A549 (cell line): ENCODE measurements around the gene PAQR7. TPM values are rescaled to one million over a fixed set of nuclear protein-coding genes. Genes with fewer than 3 reads are reported as not detected.

Experiments
- ATAC-seq, 2 experiments: fragments of 200-7000 bp in 1 of 2; fragments of >200 bp in 1 of 2; cut with Nextera tagmentation in 1 of 2; cut with Tn5 transposase in 1 of 2; 3 replicates each; pipeline versions ENCODE4 v1.8.0 to v1.9.1; 2018 to 2020; ENCODE audit warnings: mild to moderate bottlenecking in 1 of 2, moderate library complexity in 1 of 2
- CTCF ChIA-PET: fragments of 300-600 bp; sonication (Branson Sonifier 250); formaldehyde crosslinking; extraction: SDS; loops from one replicate; lab custom pipeline; 2021; ENCODE audit warnings: antibody characterized with exemption, inconsistent platforms; lab: Yijun Ruan, JAX
- POLR2A ChIA-PET: fragments of 350-600 bp; formaldehyde crosslinking; extraction: SDS; loops from one replicate; lab custom pipeline; 2021; ENCODE audit warnings: antibody characterized with exemption, inconsistent platforms; lab: Yijun Ruan, JAX
- DNase-seq, 2 experiments: peaks; one replicate each; pipeline versions ENCODE4 v3.0.0 to v3.0.0-alpha.2; 2011 to 2016; ENCODE audit warnings: low read depth in 1 of 2, low spot score in 1 of 2
- FAIRE-seq: peaks from 2 replicates; lab custom pipeline; 2011; peaks lifted over from hg19 to GRCh38; lab: Jason Lieb, UNC
- H3K27ac ChIP-seq, 2 experiments: fragments of >200 bp; sonication (Bioruptor Twin); formaldehyde crosslinking; 3 replicates each; pipeline ENCODE4 v1.5.1; 2016 to 2017
- H3K4me1 ChIP-seq: fragments of >200 bp; sonication (Bioruptor Twin); formaldehyde crosslinking; 3 replicates; pipeline ENCODE4 v1.6.1; 2016
- H3K4me2 ChIP-seq: fragments of >200 bp; sonication (Bioruptor Twin); formaldehyde crosslinking; 3 replicates; pipeline ENCODE4 v1.6.1; 2016
- H3K4me3 ChIP-seq: fragments of >200 bp; sonication (Bioruptor Twin); formaldehyde crosslinking; 3 replicates; pipeline ENCODE4 v1.5.1; 2016
- H3K9me3 ChIP-seq: fragments of >200 bp; sonication (Bioruptor Twin); formaldehyde crosslinking; 3 replicates; pipeline ENCODE4 v1.6.1; 2016
- BCL3 ChIP-seq: fragments of >200 bp; sonication (Bioruptor Twin); formaldehyde crosslinking; IDR thresholded peaks from 3 replicates; pipeline ENCODE4 v1.6.1; 2016
- BHLHE40 ChIP-seq: IDR thresholded peaks from 2 replicates; pipeline ENCODE4 v1.6.1; 2012; ENCODE audit warnings: low read depth, low read length, inconsistent platforms
- CBX2 ChIP-seq: fragments of 200-600 bp; sonication (generic); IDR thresholded peaks from 2 replicates; pipeline ENCODE4 v1.6.1; 2016; ENCODE audit warnings: low read depth, mild to moderate bottlenecking, borderline replicate concordance
- CHD2 ChIP-seq: fragments of 150-350 bp; IDR thresholded peaks from 2 replicates; pipeline ENCODE4 v1.6.1; 2014; ENCODE audit warnings: low read length; ENCODE audit not compliant: partially characterized antibody
- CHD4 ChIP-seq: fragments of 200-600 bp; sonication (generic); IDR thresholded peaks from 2 replicates; pipeline ENCODE4 v1.6.1; 2016; ENCODE audit warnings: antibody characterized with exemption, mild to moderate bottlenecking, borderline replicate concordance
- E2F6 ChIP-seq: IDR thresholded peaks from 2 replicates; pipeline ENCODE4 v1.6.1; 2012; ENCODE audit warnings: low read depth, borderline replicate concordance
- EHF ChIP-seq: fragments of 250-450 bp; sonication (Bioruptor Pico); IDR thresholded peaks from 2 replicates; pipeline ENCODE4 v1.5.0; 2020; ENCODE audit warnings: mild to moderate bottlenecking
- ESRRA ChIP-seq: fragments of 150-350 bp; IDR thresholded peaks from 2 replicates; pipeline ENCODE4 v1.6.1; 2014; ENCODE audit warnings: mild to moderate bottlenecking, low read length, borderline replicate concordance
- FOSL2 ChIP-seq, 2 experiments: fragments of 450-650 bp in 1 of 2; fragments of >200 bp in 1 of 2; sonication (Bioruptor Twin) in 1 of 2; formaldehyde crosslinking; IDR thresholded peaks; 2 replicates each; pipeline versions ENCODE4 v1.5.0 to v1.6.1; 2016 to 2020; ENCODE audit warnings: mild to moderate bottlenecking in 1 of 2, moderate library complexity in 1 of 2
- FOXS1 ChIP-seq: fragments of 250-450 bp; sonication (Bioruptor Pico); IDR thresholded peaks from 2 replicates; pipeline ENCODE4 v1.5.0; 2020; ENCODE audit warnings: mild to moderate bottlenecking, moderate library complexity
- HDAC2 ChIP-seq: fragments of 200-600 bp; sonication (generic); IDR thresholded peaks from 2 replicates; pipeline ENCODE4 v1.6.1; 2016
- HES2 ChIP-seq: fragments of >200 bp; sonication (Bioruptor Twin); formaldehyde crosslinking; IDR thresholded peaks from 2 replicates; pipeline ENCODE4 v1.6.1; 2016
- HOXB13 ChIP-seq: fragments of 250-450 bp; sonication (Bioruptor Pico); IDR thresholded peaks from 2 replicates; pipeline ENCODE4 v1.5.0; 2020; ENCODE audit warnings: low read depth, mild to moderate bottlenecking, moderate library complexity
- JUN ChIP-seq, 2 experiments: fragments of >200 bp; sonication (Bioruptor Twin); formaldehyde crosslinking; IDR thresholded peaks; 2 replicates in 1 of 2; 3 replicates in 1 of 2; pipeline ENCODE4 v1.6.1; 2016 to 2017
- MAFK ChIP-seq: fragments of 450-650 bp; IDR thresholded peaks from 2 replicates; pipeline ENCODE4 v1.6.1; 2014; ENCODE audit not compliant: partially characterized antibody
- MYC ChIP-seq: IDR thresholded peaks from 2 replicates; pipeline ENCODE4 v1.6.1; 2012; ENCODE audit warnings: mild to moderate bottlenecking, inconsistent platforms, low read length, improper control_type of control experiment, borderline replicate concordance
- NPAS2 ChIP-seq: fragments of 250-450 bp; sonication (Bioruptor Pico); IDR thresholded peaks from 2 replicates; pipeline ENCODE4 v1.8.0; 2022; ENCODE audit warnings: mild to moderate bottlenecking, moderate library complexity, borderline replicate concordance
- PBX3 ChIP-seq: IDR thresholded peaks from 2 replicates; pipeline ENCODE4 v1.6.1; 2012
- RARB ChIP-seq: fragments of 250-450 bp; sonication (Bioruptor Pico); IDR thresholded peaks from 2 replicates; pipeline ENCODE4 v1.8.0; 2021; ENCODE audit warnings: mild to moderate bottlenecking, moderate library complexity
- TFCP2L1 ChIP-seq: fragments of 250-450 bp; sonication (Bioruptor Pico); IDR thresholded peaks from 2 replicates; pipeline ENCODE4 v1.5.0; 2021; ENCODE audit warnings: mild to moderate bottlenecking
- USF2 ChIP-seq: fragments of 450-650 bp; IDR thresholded peaks from 2 replicates; pipeline ENCODE4 v1.6.1; 2014; ENCODE audit warnings: antibody characterized with exemption
- ZC3H11A ChIP-seq: fragments of 450-650 bp; IDR thresholded peaks from 2 replicates; pipeline ENCODE4 v1.6.1; 2014; ENCODE audit warnings: antibody characterized with exemption, mild to moderate bottlenecking
- ZFP36 ChIP-seq: fragments of 450-650 bp; IDR thresholded peaks from 2 replicates; pipeline ENCODE4 v1.6.1; 2014; ENCODE audit warnings: borderline replicate concordance; ENCODE audit not compliant: partially characterized antibody
- ZNF302 ChIP-seq: fragments of 250-450 bp; sonication (Bioruptor Pico); IDR thresholded peaks from 2 replicates; pipeline ENCODE4 v1.9.0; 2021; ENCODE audit warnings: inconsistent platforms, mild to moderate bottlenecking, moderate library complexity
- ZSCAN20 ChIP-seq: fragments of 250-450 bp; sonication (Bioruptor Pico); IDR thresholded peaks from 2 replicates; pipeline ENCODE4 v1.8.0; 2022; ENCODE audit warnings: mild to moderate bottlenecking, moderate library complexity
- WGBS: methylation state at CpG from one replicate; pipeline ENCODE4 v1.1.6; 2017; ENCODE audit errors: missing lambda C conversion rate; 5-methylcytosine and 5-hydroxymethylcytosine counted together
- polyA plus RNA-seq, 4 experiments: library from polyadenylated mRNA; depleted of rRNA in 3 of 4; stranded (reverse); fragments of >200 nt; fragmentation: RNase III in 1 of 4; extraction: RNeasy Plus Mini Kit Qiagen cat#74134 plus additional on column Dnase treatment in 1 of 4; gene quantifications; 2 replicates in 3 of 4; 3 replicates in 1 of 4; pipeline ENCODE4 v1.2.3, GENCODE V29; 2011 to 2017

Gene PAQR7
- polyA plus RNA-seq, 2 of the 4 experiments (the other 2 are of a cell fraction): 2.3 to 6.0 TPM

GRCh38 chr1:25881266-25881665, 5.8 kb upstream of the PAQR7 start:
- TF ChIP-seq BCL3: no peak
- no peak for TF ChIP-seq HES2
- no peak for TF ChIP-seq BHLHE40
- TF ChIP-seq JUN (IDR thresholded peaks at IDR 0.05): no peak
- TF ChIP-seq TFCP2L1 (CRISPR knock-in tag): no peak
- 93% methylated on average over 4 of the region's 11 CpGs for WGBS
- no peak overlapping the region for H3K4me3 ChIP-seq
- H3K4me1 ChIP-seq: no peaks in the 10 kb centered on the region
- ChIA-PET POLR2A (no interaction called here), CTCF (interaction anchor here (4.9 kb wide), 1 partner anchor 14 kb away, joined by 26 read pairs; no protein-coding TSS in a partner anchor)
- H3K4me2 ChIP-seq: no peak overlapping the region
- H3K27ac ChIP-seq: no peak overlapping the region
- FAIRE-seq: no peak
- H3K9me3 ChIP-seq: no peaks in the 10 kb centered on the region
- no peak for ATAC-seq
- DNase-seq: no peak

GRCh38 chr1:25880518-25880917, 5.0 kb upstream of the PAQR7 start:
- no peaks in the 10 kb centered on the region for H3K9me3 ChIP-seq
- POLR2A ChIA-PET: no interaction called here
- 91% methylated on average over 3 of the region's 5 CpGs for WGBS
- no peak for DNase-seq
- TF ChIP-seq ZSCAN20 (CRISPR knock-in tag) (no peak), NPAS2 (no peak), EHF (no peak), RARB (CRISPR knock-in tag) (no peak), ZC3H11A (no peak)
- TF ChIP-seq, all 56 proteins: peak for 0
- H3K27ac ChIP-seq: no peak overlapping the region; a peak in 1 of 6 replicates
- ATAC-seq: no peak; a peak in 1 of 6 replicates
- H3K4me3 ChIP-seq: no peak overlapping the region
- FAIRE-seq: no peak
- H3K4me2 ChIP-seq: no peak overlapping the region
- CTCF ChIA-PET: interaction anchor here (1.5 to 4.9 kb wide), 2 partner anchors 15 kb away, joined by 6 to 26 read pairs; no protein-coding TSS in a partner anchor
- peaks cover 4% of the 10 kb centered on the region; the same call in 2 of the 3 replicates for H3K4me1 ChIP-seq

- Histone ChIP-seq H3K4me1 (peaks cover 7% of the 10 kb centered on the region), H3K4me3 (no peak overlapping the region), H3K4me2 (no peak overlapping the region), H3K27ac (no peak overlapping the region; a peak in 1 of 6 replicates), H3K9me3 (no peaks in the 10 kb centered on the region)
- ATAC-seq: no peak
- 73% methylated on average over 2 of the region's 2 CpGs for WGBS
- no peak for DNase-seq
- FAIRE-seq: no peak
- TF ChIP-seq ZNF302 (no peak), BHLHE40 (no peak), HOXB13 (no peak), HDAC2 (no peak)
- ChIA-PET CTCF (interaction anchor here (0.7 to 1.5 kb wide), 3 partner anchors 13 to 552 kb away, joined by 3 to 6 read pairs (median 4); no protein-coding TSS in a partner anchor), POLR2A (no interaction called here)
Measured at GRCh38 chr1:25879675-25880074, 4.2 kb upstream of the PAQR7 start.

- Histone ChIP-seq H3K4me2 (no peak overlapping the region), H3K4me1 (peaks cover 11% of the 10 kb centered on the region), H3K9me3 (no peaks in the 10 kb centered on the region), H3K4me3 (no peak overlapping the region), H3K27ac (no peak overlapping the region)
- TF ChIP-seq CBX2 (no peak), CHD4 (no peak), ESRRA (no peak), ZFP36 (no peak), HOXB13 (no peak), E2F6 (no peak), USF2 (no peak), CHD2 (no peak), PBX3 (no peak), FOXS1 (CRISPR knock-in tag) (no peak), MAFK (no peak), MYC (no peak), FOSL2 (IDR thresholded peaks at IDR 0.05) (no peak), FOSL2 (CRISPR knock-in tag; IDR thresholded peaks at IDR 0.05) (no peak)
- DNase-seq (no peak), ATAC-seq (no peak), FAIRE-seq (no peak)
- ChIA-PET POLR2A (interaction anchor here (1.0 kb wide), 1 partner anchor 12 kb away, joined by 3 read pairs; no protein-coding TSS in a partner anchor), CTCF (interaction anchor here (1.1 kb wide), 1 partner anchor 14 kb away, joined by 4 read pairs; no protein-coding TSS in a partner anchor)
- WGBS: 87% methylated on average over 5 of the region's 5 CpGs
Measured at GRCh38 chr1:25878690-25879089, 3.2 kb upstream of the PAQR7 start.
